K562 (cell line): ENCODE measurements around the gene ATP9A. TPM values are rescaled to one million over a fixed set of nuclear protein-coding genes. Genes with fewer than 3 reads are reported as not detected.

Experiments used
- ARHGAP35 ChIP-seq: fragments of 450-650 bp; IDR thresholded peaks from 2 replicates; pipeline ENCODE4 v1.6.1; 2018; ENCODE audit not compliant: partially characterized antibody
- EHMT2 ChIP-seq: fragments of 450-650 bp; IDR thresholded peaks from 2 replicates; pipeline ENCODE4 v1.6.1; 2018; ENCODE audit warnings: antibody characterized with exemption
- KAT2B ChIP-seq: IDR thresholded peaks from one replicate; pipeline ENCODE4 v1.6.1; 2012; ENCODE audit warnings: low read depth, mild to moderate bottlenecking, control low read depth, inconsistent platforms, low read length, moderate library complexity
- MEF2D ChIP-seq: conservative IDR thresholded peaks from 2 replicates; pipeline ENCODE4 v1.6.1; 2016; ENCODE audit warnings: low read depth, missing genetic modification characterization, missing compliant biosample characterization
- PYGO2 ChIP-seq: fragments of 450-650 bp; IDR thresholded peaks from 2 replicates; pipeline ENCODE4 v1.6.1; 2016; ENCODE audit warnings: mild to moderate bottlenecking, missing genetic modification characterization, moderate library complexity, missing compliant biosample characterization
- SAFB2 ChIP-seq: fragments of 200-400 bp; formaldehyde crosslinking; IDR thresholded peaks from 2 replicates; pipeline ENCODE4 v1.6.1; 2018; ENCODE audit warnings: borderline replicate concordance, low read length, low read depth, moderate library complexity; ENCODE audit not compliant: severe bottlenecking
- TRIM24 ChIP-seq, 2 experiments: fragments of 450-650 bp; IDR thresholded peaks; 2 replicates each; pipeline ENCODE4 v1.6.1; 2016
- ZBTB17 ChIP-seq: fragments of 450-650 bp; formaldehyde crosslinking; IDR thresholded peaks from 2 replicates; pipeline ENCODE4 v1.4.0; 2020; ENCODE audit warnings: mild to moderate bottlenecking
- polyA plus RNA-seq, 8 experiments: library from polyadenylated mRNA; depleted of rRNA in 4 of 8; stranded (reverse) in 5 of 8; unstranded in 3 of 8; fragments of >200 nt; fragmentation: Nextera tagmentation in 2 of 8; fragmentation: Illumina TruSeq in 1 of 8; extraction: Ambion mirVana in 2 of 8; extraction: Trizol in 1 of 8; gene quantifications; 2 replicates each; pipeline versions ENCODE4 v1.2.1 to v1.2.3, GENCODE V29; 2011 to 2014; ENCODE audit warnings: inconsistent platforms in 1 of 8, missing spikeins in 1 of 8
- total RNA-seq, 7 experiments: library from RNA; depleted of rRNA in 6 of 7; stranded (reverse); fragments of >200 nt in 6 of 7; fragmentation: Illumina TruSeq in 2 of 7; extraction: Trizol in 2 of 7; gene quantifications; 2 replicates each; pipeline versions ENCODE4 v1.2.1 to v1.2.3, GENCODE V29; 2011 to 2021; ENCODE audit warnings: low replicate concordance in 1 of 7
- TF ChIP-seq, protein P1 (sequence below): fragments of 450-650 bp; IDR thresholded peaks from one replicate; pipeline ENCODE4 v1.6.1; 2018; ENCODE audit warnings: mild to moderate bottlenecking, moderate library complexity; ENCODE audit not compliant: partially characterized antibody
- TF ChIP-seq, protein P2 (sequence below): sonication (generic); formaldehyde crosslinking; IDR thresholded peaks from 2 replicates; pipeline ENCODE4 v1.8.1; 2023; ENCODE audit warnings: mild to moderate bottlenecking, missing genetic modification reagents
- TF ChIP-seq, protein P3 (sequence below): fragments of 450-650 bp; IDR thresholded peaks from 2 replicates; pipeline ENCODE4 v1.6.1; 2016; ENCODE audit warnings: mild to moderate bottlenecking, moderate library complexity

The ATP9A gene
- total and polyA plus RNA-seq, 9 of the 15 experiments (the other 6 are each of a cell fraction or from before 2014, with no cell fraction given): 0.18 to 0.62 (median 0.29) TPM

DNA sequence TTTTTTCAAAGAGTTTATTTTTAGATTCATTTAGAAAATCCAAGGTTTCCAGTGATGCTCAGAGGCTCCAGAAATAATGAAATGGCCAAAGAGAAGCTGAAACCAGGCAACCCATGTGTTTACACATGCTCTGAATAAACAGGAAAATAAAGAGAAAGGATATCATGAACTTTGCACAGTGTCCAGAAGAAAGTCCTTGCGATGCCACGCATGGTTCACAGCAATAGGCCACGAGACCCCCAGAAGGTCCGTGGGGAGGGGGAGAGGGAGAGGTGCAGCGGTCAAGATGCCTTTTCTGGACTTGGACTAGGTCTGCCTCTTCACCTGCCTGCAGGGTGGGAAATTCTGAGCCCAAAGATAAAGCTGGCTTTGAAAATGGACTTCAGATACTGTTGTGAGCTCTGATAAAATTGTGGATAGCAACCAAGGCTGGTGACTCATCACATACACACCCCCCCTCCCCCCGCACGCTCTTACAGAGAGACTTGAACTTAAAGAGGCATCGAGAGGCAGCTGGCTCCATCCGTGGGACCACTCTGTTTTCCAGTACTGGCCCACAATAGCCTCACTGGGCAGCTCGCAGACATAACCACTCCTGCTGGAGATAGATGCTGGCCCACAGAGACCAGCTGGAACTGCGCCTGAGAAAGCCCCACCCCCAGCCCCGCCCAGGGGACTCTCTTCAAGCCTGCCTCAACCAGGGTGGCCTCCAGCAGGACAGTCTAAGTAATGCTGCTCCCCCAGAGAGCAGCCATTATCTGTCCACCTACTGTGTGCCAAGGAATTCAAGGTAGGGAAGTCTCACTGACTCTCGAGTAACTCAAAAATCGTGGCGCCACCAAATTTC lies 204.5 kb downstream of the ATP9A start (continued):
- TF ChIP-seq, protein P1, sequence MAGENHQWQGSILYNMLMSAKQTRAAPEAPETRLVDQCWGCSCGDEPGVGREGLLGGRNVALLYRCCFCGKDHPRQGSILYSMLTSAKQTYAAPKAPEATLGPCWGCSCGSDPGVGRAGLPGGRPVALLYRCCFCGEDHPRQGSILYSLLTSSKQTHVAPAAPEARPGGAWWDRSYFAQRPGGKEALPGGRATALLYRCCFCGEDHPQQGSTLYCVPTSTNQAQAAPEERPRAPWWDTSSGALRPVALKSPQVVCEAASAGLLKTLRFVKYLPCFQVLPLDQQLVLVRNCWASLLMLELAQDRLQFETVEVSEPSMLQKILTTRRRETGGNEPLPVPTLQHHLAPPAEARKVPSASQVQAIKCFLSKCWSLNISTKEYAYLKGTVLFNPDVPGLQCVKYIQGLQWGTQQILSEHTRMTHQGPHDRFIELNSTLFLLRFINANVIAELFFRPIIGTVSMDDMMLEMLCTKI: no peak
- TF ChIP-seq TRIM24 (IDR thresholded peaks at IDR 0.05) (peak in 1 of 2 experiments; percentile 63; a peak in 3 of 4 replicates), SAFB2 (no peak), MEF2D (tag) (no peak), PYGO2 (tag) (no peak), KAT2B (no peak), ZBTB17 (CRISPR knock-in tag) (no peak), ARHGAP35 (no peak), EHMT2 (no peak)
- TF ChIP-seq, protein P2, sequence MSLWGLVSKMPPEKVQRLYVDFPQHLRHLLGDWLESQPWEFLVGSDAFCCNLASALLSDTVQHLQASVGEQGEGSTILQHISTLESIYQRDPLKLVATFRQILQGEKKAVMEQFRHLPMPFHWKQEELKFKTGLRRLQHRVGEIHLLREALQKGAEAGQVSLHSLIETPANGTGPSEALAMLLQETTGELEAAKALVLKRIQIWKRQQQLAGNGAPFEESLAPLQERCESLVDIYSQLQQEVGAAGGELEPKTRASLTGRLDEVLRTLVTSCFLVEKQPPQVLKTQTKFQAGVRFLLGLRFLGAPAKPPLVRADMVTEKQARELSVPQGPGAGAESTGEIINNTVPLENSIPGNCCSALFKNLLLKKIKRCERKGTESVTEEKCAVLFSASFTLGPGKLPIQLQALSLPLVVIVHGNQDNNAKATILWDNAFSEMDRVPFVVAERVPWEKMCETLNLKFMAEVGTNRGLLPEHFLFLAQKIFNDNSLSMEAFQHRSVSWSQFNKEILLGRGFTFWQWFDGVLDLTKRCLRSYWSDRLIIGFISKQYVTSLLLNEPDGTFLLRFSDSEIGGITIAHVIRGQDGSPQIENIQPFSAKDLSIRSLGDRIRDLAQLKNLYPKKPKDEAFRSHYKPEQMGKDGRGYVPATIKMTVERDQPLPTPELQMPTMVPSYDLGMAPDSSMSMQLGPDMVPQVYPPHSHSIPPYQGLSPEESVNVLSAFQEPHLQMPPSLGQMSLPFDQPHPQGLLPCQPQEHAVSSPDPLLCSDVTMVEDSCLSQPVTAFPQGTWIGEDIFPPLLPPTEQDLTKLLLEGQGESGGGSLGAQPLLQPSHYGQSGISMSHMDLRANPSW (CRISPR knock-in tag): no peak
- TF ChIP-seq, protein P3, sequence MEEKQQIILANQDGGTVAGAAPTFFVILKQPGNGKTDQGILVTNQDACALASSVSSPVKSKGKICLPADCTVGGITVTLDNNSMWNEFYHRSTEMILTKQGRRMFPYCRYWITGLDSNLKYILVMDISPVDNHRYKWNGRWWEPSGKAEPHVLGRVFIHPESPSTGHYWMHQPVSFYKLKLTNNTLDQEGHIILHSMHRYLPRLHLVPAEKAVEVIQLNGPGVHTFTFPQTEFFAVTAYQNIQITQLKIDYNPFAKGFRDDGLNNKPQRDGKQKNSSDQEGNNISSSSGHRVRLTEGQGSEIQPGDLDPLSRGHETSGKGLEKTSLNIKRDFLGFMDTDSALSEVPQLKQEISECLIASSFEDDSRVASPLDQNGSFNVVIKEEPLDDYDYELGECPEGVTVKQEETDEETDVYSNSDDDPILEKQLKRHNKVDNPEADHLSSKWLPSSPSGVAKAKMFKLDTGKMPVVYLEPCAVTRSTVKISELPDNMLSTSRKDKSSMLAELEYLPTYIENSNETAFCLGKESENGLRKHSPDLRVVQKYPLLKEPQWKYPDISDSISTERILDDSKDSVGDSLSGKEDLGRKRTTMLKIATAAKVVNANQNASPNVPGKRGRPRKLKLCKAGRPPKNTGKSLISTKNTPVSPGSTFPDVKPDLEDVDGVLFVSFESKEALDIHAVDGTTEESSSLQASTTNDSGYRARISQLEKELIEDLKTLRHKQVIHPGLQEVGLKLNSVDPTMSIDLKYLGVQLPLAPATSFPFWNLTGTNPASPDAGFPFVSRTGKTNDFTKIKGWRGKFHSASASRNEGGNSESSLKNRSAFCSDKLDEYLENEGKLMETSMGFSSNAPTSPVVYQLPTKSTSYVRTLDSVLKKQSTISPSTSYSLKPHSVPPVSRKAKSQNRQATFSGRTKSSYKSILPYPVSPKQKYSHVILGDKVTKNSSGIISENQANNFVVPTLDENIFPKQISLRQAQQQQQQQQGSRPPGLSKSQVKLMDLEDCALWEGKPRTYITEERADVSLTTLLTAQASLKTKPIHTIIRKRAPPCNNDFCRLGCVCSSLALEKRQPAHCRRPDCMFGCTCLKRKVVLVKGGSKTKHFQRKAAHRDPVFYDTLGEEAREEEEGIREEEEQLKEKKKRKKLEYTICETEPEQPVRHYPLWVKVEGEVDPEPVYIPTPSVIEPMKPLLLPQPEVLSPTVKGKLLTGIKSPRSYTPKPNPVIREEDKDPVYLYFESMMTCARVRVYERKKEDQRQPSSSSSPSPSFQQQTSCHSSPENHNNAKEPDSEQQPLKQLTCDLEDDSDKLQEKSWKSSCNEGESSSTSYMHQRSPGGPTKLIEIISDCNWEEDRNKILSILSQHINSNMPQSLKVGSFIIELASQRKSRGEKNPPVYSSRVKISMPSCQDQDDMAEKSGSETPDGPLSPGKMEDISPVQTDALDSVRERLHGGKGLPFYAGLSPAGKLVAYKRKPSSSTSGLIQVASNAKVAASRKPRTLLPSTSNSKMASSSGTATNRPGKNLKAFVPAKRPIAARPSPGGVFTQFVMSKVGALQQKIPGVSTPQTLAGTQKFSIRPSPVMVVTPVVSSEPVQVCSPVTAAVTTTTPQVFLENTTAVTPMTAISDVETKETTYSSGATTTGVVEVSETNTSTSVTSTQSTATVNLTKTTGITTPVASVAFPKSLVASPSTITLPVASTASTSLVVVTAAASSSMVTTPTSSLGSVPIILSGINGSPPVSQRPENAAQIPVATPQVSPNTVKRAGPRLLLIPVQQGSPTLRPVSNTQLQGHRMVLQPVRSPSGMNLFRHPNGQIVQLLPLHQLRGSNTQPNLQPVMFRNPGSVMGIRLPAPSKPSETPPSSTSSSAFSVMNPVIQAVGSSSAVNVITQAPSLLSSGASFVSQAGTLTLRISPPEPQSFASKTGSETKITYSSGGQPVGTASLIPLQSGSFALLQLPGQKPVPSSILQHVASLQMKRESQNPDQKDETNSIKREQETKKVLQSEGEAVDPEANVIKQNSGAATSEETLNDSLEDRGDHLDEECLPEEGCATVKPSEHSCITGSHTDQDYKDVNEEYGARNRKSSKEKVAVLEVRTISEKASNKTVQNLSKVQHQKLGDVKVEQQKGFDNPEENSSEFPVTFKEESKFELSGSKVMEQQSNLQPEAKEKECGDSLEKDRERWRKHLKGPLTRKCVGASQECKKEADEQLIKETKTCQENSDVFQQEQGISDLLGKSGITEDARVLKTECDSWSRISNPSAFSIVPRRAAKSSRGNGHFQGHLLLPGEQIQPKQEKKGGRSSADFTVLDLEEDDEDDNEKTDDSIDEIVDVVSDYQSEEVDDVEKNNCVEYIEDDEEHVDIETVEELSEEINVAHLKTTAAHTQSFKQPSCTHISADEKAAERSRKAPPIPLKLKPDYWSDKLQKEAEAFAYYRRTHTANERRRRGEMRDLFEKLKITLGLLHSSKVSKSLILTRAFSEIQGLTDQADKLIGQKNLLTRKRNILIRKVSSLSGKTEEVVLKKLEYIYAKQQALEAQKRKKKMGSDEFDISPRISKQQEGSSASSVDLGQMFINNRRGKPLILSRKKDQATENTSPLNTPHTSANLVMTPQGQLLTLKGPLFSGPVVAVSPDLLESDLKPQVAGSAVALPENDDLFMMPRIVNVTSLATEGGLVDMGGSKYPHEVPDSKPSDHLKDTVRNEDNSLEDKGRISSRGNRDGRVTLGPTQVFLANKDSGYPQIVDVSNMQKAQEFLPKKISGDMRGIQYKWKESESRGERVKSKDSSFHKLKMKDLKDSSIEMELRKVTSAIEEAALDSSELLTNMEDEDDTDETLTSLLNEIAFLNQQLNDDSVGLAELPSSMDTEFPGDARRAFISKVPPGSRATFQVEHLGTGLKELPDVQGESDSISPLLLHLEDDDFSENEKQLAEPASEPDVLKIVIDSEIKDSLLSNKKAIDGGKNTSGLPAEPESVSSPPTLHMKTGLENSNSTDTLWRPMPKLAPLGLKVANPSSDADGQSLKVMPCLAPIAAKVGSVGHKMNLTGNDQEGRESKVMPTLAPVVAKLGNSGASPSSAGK: no peak
